HT1080 (cell line): ENCODE results near the gene C15orf62. TPM values are rescaled to one million over a fixed set of nuclear protein-coding genes. Genes with fewer than 3 reads are reported as not detected.

ENCODE experiments used
- DNase-seq: peaks from one replicate; pipeline ENCODE4 v3.0.0-alpha.2; 2015; ENCODE audit warnings: low read depth
- small RNA-seq: library from RNA; depleted of rRNA; stranded (forward); fragments of <200 nt; gene quantifications from one replicate; pipeline ENCODE3, GENCODE V24; 2014
- total RNA-seq: library from RNA; depleted of rRNA; stranded (reverse); fragments of >200 nt; shearing (Covaris generic); gene quantifications from 2 replicates; pipeline ENCODE4 v1.2.3, GENCODE V29; 2014; rRNA removed

C15orf62 gene
- total RNA-seq, 1 experiment from 2014 or later, result 0.16 TPM

- no peak for DNase-seq
These were observed 39.2 kb downstream of the C15orf62 start for GRCh38 chr15:40808861-40809450.

DNA sequence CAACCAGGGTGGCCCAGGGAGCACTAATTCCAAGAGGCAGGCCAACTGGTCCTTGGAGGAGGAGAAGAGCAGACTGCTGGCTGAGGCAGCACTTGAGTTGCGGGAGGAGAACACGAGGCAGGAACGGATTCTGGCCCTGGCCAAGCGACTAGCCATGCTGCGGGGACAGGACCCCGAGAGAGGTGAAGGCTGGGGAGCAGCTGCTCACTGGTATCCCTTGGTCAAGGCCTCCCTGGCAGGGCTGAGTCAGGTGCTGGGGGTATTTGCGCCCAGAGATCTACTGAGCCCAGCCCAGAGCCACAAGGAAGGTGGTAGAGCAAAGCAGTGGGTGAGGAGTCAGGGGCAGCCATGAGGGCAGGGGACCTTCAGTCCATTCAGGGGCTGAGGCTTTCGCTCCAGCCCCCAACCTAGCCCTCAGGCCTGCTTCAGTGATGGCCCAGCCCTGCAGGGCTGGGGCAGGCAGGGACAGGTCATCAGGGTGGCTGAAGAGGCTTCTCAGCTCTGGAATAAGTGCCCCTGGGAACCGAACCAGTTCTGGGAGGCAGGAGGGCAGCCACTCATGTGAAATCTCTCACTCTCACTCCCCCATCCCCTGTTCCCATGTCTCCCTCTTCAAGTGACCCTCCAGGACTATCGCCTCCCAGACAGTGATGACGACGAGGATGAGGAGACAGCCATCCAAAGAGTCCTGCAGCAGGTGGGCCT is 43.1 kb downstream of the C15orf62 start:
- DNase-seq, result no peak

DNA sequence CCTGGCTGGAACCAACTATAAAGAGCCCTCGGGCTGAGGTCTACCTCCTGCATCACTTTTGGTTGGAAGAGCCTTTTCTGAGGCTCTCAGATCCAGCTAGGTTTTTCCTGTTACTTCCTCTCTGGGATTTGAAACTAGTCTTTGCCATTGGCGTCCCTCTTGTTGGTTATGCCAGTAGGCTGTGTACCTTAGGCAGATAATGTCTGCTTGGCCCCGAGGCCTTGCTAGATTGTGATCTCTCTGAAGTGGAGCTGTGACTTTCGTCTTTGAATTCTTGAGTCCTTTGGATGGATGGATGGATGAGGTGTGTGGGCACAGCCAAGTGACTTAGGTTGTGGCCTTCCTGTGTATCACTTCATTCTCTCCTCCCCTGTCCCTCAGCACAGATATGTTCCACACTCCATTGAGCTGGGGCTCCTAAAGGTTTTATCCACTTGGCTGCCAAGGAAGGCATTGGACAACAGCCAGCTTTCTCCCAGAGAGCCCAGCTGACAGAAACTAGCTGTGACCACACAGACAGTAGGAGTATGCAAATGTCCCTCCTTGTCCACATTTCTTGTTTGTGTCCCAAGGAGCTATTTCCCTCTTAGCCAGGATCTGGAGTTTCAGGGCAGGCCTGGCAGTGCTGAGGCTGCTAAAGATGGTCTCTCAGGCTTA is 45.4 kb downstream of the C15orf62 start:
- no peak for DNase-seq

DNA sequence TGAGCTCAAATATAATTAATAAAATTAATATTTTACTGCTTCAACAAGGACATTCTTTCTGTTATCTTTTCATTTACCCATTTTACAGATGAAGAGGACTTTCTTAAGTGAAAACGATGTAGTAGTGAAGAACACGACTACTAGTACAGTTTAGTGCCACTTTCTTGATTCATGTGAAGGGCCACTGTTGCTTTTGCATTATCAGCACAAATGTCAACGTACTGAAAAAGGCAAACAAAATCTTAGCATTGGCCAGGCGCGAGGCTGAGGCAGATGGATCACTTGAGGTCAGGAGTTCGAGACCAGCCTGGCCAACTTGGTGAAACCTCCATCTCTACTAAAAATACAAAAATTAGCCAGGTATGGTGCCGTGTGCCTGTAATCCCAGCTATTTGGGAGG is 49.3 kb downstream of the C15orf62 start:
- DNase-seq, result no peak

DNA sequence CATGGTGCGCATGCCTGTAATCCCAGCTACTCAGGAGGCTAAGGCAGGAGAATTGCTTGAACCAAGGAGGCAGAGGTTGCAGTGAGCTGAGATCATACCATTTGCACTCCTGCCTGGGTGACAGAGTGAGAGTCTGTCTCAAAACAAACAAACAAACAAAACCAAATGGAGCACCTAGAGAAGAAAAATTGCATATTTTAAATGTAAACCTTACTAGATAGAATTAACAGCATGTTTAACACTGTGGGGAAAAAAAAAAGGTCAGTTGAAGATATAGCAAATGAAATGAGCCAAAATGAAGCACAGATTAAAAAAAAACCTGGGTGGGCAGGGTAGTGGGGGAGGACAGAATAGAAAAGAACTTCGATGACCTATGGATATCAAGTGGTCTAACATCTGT is 51.4 kb downstream of the C15orf62 start:
- no peak for DNase-seq

Small RNA genes within 50 kb of the gene (small RNA-seq; reads per million reads assigned to genes)
- not detected for gene SUMO2P15

Other genes with a start within 250 kb of the C15orf62 start
- 7.8 and 19.5 TPM in 2 replicates for gene CCDC32, start 204.9 kb upstream of the C15orf62 start, total RNA-seq
- gene RPUSD2, start 200.7 kb upstream of the C15orf62 start, total RNA-seq, result 21.0 and 22.8 TPM in 2 replicates
- 27.0 and 27.3 TPM in 2 replicates for gene KNL1, start 175.7 kb upstream of the C15orf62 start, total RNA-seq
- 10.9 and 17.7 TPM in 2 replicates for gene RAD51, start 74.8 kb upstream of the C15orf62 start, total RNA-seq
- 12.9 and 26.9 TPM in 2 replicates for gene RMDN3, start 14.7 kb upstream of the C15orf62 start, total RNA-seq
- gene GCHFR, start 5.9 kb upstream of the C15orf62 start, total RNA-seq, result 0.51 TPM in 1 of 2 replicates, not detected in the other
- gene ZFYVE19, start 37.1 kb downstream of the C15orf62 start, total RNA-seq, result 18.4 and 22.3 TPM in 2 replicates
- 28.0 and 40.7 TPM in 2 replicates for gene DNAJC17, start 37.5 kb downstream of the C15orf62 start, total RNA-seq
- gene PPP1R14D, start 58.7 kb downstream of the C15orf62 start, total RNA-seq, result not detected in 2 replicates
- 0.35 and 0.63 TPM in 2 replicates for gene SPINT1, start 74.1 kb downstream of the C15orf62 start, total RNA-seq
- gene RHOV, start 104.3 kb downstream of the C15orf62 start, total RNA-seq, result 0.43 and 1.5 TPM in 2 replicates
- gene VPS18, start 124.5 kb downstream of the C15orf62 start, total RNA-seq, result 36.4 and 36.8 TPM in 2 replicates
- gene DLL4, start 159.4 kb downstream of the C15orf62 start, total RNA-seq, result 0.20 and 0.31 TPM in 2 replicates
- 9.4 and 11.8 TPM in 2 replicates for gene CHAC1, start 183.5 kb downstream of the C15orf62 start, total RNA-seq